Activated T-helper 1 cell treated with anti-CD3 and anti-CD28 coated beads, Interleukin-12 subunit alpha, Interleukin-12 subunit beta, Interleukin-2, Interleukin-4 antibody, amounts not matched to agents 30 ng/mL and 10 ng/mL and 1 ng/mL, durations not matched to agents 14 hours and 24 hours and 36 hours (primary cell): ENCODE data around the gene SPRR2B. TPM values are rescaled to one million over a fixed set of nuclear protein-coding genes. Genes with fewer than 3 reads are reported as not detected.
"Not testable (repeated sequence)": the region's sequence is repeated elsewhere in the genome, so short reads cannot be mapped to it uniquely, and the experiment has no call there.

ENCODE experiments used
- DNase-seq: peaks from one replicate; pipeline ENCODE4 v3.0.0; 2021; ENCODE audit warnings: low spot score
- H3K27ac Mint-ChIP-seq: one replicate; pipeline ENCODE4 v1.8.0; 2021; ENCODE audit warnings: mild to moderate bottlenecking, mixed read lengths
- H3K27me3 Mint-ChIP-seq: one replicate; pipeline ENCODE4 v1.8.0; 2022; ENCODE audit warnings: mild to moderate bottlenecking, moderate library complexity, mixed read lengths; ENCODE audit not compliant: insufficient read depth
- H3K36me3 Mint-ChIP-seq: one replicate; pipeline ENCODE4 v1.8.0; 2021; ENCODE audit warnings: low read depth, mixed read lengths
- H3K4me1 Mint-ChIP-seq: one replicate; pipeline ENCODE4 v1.8.0; 2021; ENCODE audit warnings: low read depth, mixed read lengths
- H3K4me3 Mint-ChIP-seq: one replicate; pipeline ENCODE4 v1.8.0; 2021; ENCODE audit warnings: mild to moderate bottlenecking, moderate library complexity, mixed read lengths
- H3K9me3 Mint-ChIP-seq: one replicate; pipeline ENCODE4 v1.8.0; 2021; ENCODE audit warnings: mixed read lengths
- intact Hi-C: fragments of 100-400 bp; cut with micrococcal nuclease; formaldehyde crosslinking; loops from one replicate; pipeline ENCODE4 v1.15.1; 2024
- total RNA-seq: library from RNA; stranded (reverse); gene quantifications from 2 replicates; pipeline ENCODE4 v1.2.3, GENCODE V29; 2022

The SPRR2B gene
- not detected in 2 replicates for total RNA-seq

DNA sequence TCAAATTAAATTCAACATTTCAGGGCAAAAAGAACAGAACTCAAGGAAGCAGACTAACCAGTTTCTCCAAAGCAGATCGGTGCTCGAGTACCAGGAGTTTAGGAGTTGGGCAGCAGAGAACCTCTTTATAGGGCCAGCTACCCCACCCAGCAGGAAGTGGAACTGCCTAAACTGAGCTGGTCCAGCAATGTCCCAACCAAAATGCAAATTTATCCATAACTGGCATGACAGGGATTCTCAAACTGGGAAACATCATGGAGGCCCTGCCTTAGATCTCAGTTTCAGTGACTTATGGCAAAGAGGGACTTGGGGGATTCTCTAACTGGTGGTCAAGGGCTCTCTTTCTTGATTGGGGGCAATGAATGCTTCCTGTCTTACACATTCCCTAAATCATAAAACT is at the start of gene SPRR2B:
Gene SPRR2B, minus strand, starts transcription at position 101 of the 400 bp plus-strand sequence. CDS start 772 bp downstream, outside the sequence.
- intact Hi-C loops, result no loop called here
- DNase-seq, result no peak
- peaks cover 11% of the 10 kb centered on the region for H3K27me3 Mint-ChIP-seq
- no peaks in the 10 kb centered on the region for H3K36me3 Mint-ChIP-seq
- H3K27ac Mint-ChIP-seq, result no peak within 1 kb of the TSS
- H3K9me3 Mint-ChIP-seq, result no peaks in the 10 kb centered on the region
- no peaks in the 10 kb centered on the region for H3K4me1 Mint-ChIP-seq
- H3K4me3 Mint-ChIP-seq, result no peak within 1 kb of the TSS

DNA sequence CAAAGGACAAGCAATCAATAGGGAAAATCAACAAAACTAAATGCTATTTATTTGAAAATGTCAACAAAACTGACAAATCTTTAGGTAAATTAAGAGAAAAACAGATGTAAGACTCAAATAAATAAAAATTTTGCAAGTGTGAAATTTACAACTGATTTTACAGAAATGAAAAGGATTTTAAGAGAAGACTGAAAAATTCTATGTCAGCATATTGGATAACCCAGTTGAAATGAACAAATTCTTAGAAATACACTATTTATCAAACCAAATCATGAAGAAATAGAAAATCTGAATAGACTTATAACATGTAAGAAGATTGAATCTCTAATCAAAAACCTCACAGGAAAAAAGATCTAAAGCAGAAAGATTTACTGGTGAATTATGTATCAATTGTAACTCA is 49.5 kb upstream of the SPRR2B start:
- no peaks in the 10 kb centered on the region for H3K36me3 Mint-ChIP-seq
- intact Hi-C loops, result no loop called here
- no peak for DNase-seq
- H3K27me3 Mint-ChIP-seq, result peaks cover 12% of the 10 kb centered on the region
- no peaks in the 10 kb centered on the region for H3K4me1 Mint-ChIP-seq
- H3K27ac Mint-ChIP-seq, result no peak overlapping the region
- H3K9me3 Mint-ChIP-seq, result no peaks in the 10 kb centered on the region
- no peak overlapping the region for H3K4me3 Mint-ChIP-seq

DNA sequence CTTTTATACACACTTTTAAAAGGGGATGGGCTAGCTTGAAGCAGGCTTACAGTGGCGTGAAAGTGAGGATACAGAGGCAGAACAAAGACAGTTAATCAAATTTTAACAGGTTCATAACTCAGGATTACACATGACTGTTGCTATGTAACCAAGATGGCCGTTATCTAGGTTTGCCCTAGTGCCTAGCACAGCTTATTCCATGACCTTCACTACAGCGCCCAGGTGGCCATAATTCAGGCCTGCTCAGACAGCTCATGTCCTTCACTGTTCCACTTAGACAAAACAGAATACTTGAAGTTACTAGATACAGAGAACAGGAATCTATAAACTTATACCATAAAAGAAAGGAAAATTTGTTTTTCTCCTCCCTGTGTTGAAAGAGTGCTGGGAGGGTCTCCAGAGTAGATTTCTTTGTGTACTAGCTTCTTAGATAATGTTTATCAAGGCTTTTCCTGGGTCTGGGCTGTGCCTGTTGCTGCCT is 48.1 kb upstream of the SPRR2B start:
- Mint-ChIP-seq H3K36me3 (no peaks in the 10 kb centered on the region), H3K4me1 (no peaks in the 10 kb centered on the region), H3K27ac (no peak overlapping the region), H3K9me3 (no peaks in the 10 kb centered on the region), H3K27me3 (peaks cover 14% of the 10 kb centered on the region), H3K4me3 (no peak overlapping the region)
- intact Hi-C loops, result no loop called here
- DNase-seq, result no peak

DNA sequence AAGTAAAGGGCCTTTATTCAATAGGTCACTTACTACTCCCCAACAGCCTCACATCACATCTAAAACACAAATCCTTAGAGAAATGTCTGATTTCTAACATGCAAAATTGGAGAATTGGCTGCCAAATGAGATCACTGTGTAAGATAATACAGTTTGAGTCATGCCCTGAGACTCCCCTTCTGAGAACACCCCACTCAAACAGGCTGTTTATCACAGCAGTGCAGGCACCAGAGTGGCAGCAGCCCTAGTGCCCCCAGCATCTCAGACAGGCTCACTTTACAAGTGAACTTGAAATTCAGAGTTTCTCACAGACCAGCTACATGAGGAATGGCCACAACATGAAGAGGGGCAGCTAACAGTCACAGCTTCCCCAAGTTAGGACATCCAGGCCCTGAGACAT is 43.9 kb upstream of the SPRR2B start:
- H3K9me3 Mint-ChIP-seq, H3K4me3 Mint-ChIP-seq, H3K4me1 Mint-ChIP-seq, intact Hi-C loops, H3K36me3 Mint-ChIP-seq, DNase-seq, H3K27ac Mint-ChIP-seq, H3K27me3 Mint-ChIP-seq: not testable (repeated sequence)

DNA sequence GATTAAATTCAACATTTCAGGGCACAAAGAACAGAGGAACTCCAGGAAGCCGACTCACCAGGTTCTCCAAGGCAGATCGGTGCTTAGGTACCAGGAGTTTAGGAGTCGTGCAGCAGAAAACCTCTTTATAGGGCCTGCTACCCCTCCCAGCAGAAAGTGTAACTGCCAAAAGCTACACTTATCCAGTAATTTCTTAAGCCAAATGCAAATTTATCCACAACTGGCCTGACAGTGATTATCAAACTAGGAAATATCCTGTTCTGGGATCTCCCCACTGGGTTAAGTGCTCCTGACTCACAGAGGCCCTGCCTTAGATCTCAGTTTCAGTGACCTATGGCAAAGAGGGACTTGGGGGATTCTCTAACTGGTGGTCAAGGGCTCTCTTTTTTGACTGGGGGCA is 42.0 kb upstream of the SPRR2B start, which contains the start of gene SPRR2F:
Gene SPRR2F, minus strand, starts transcription at position 101 of the 400 bp plus-strand sequence. CDS start 783 bp downstream, outside the sequence.
- Mint-ChIP-seq H3K9me3 (no peaks in the 10 kb centered on the region), H3K36me3 (no peaks in the 10 kb centered on the region), H3K4me3 (no peak within 1 kb of the TSS), H3K27me3 (peaks cover 5% of the 10 kb centered on the region), H3K27ac (no peak within 1 kb of the TSS), H3K4me1 (no peaks in the 10 kb centered on the region)
- intact Hi-C loops, result no loop called here
- no peak for DNase-seq

DNA sequence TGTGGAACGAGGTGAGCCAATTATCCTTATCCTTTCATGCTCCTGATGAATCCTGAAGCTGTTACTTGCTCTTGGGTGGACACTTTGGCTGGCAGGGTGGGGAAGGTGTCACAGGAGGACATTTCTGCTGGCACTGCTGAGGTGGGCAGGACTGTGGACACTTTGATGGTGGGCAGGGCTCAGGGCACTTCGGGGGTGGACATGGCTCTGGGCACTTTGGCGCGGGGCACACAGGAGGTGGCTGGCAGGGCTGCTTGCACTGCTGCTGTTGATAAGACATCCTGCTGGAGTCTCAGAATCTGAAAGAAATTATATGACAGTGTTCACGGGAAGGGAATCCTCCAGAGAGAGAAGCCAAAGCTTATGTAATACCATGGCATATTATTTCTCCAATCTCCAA is 41.0 kb upstream of the SPRR2B start:
- DNase-seq, H3K4me1 Mint-ChIP-seq, H3K9me3 Mint-ChIP-seq, H3K27me3 Mint-ChIP-seq, H3K36me3 Mint-ChIP-seq, H3K27ac Mint-ChIP-seq, intact Hi-C loops, H3K4me3 Mint-ChIP-seq: not testable (repeated sequence)

DNA sequence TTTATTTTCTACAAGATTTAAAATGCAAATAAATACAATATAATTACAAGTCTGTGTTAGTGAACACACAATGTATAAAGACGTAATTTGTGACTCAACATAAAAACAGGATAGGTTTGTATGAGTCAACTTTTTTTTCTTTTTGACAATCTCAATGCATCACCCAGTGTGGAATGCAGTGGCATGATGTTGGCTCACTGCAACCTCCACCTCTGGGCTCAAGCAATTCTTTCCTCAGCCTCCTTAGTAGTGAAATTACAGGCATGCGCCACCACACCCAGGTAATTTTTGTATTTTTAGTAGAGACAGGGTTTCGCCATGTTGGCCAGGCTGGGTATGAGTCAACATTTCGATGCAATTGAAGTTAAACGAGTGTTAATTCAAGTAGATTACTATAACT is 28.8 kb upstream of the SPRR2B start:
- H3K4me3 Mint-ChIP-seq, result no peak overlapping the region
- intact Hi-C loops, result no loop called here
- no peaks in the 10 kb centered on the region for H3K36me3 Mint-ChIP-seq
- peaks cover 2% of the 10 kb centered on the region for H3K27me3 Mint-ChIP-seq
- DNase-seq, result no peak
- no peak overlapping the region for H3K27ac Mint-ChIP-seq
- no peaks in the 10 kb centered on the region for H3K4me1 Mint-ChIP-seq
- H3K9me3 Mint-ChIP-seq, result no peaks in the 10 kb centered on the region

DNA sequence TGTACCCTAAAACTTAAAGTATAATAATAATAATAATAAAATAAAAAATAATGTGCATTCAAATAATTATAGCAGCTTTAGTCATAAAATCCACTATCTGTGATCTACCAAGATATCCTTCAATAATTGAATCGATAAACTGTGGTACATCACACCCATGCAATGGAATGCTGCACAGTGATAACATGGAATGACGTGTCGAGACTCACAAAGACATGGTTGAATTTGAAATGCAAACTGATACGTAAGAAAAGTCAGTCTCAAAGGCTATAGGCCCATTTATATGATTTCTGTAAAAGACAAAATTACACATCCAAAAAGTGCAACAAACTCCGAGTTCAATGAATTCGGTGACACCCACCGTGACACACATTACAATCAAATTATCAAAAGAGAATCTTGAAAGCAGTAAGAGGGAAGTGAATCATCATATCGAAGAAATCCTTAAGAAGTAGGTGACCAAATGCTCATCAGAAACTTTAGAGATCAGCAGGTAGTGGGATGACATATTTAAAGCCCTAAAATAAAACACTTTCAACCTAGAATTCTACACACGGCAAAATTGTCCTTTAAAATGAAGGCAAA is 28.1 kb upstream of the SPRR2B start:
- no peaks in the 10 kb centered on the region for H3K36me3 Mint-ChIP-seq
- intact Hi-C loops, result no loop called here
- no peak overlapping the region for H3K27ac Mint-ChIP-seq
- H3K27me3 Mint-ChIP-seq, result no peaks in the 10 kb centered on the region
- DNase-seq, result no peak
- H3K9me3 Mint-ChIP-seq, result no peaks in the 10 kb centered on the region
- no peaks in the 10 kb centered on the region for H3K4me1 Mint-ChIP-seq
- no peak overlapping the region for H3K4me3 Mint-ChIP-seq

DNA sequence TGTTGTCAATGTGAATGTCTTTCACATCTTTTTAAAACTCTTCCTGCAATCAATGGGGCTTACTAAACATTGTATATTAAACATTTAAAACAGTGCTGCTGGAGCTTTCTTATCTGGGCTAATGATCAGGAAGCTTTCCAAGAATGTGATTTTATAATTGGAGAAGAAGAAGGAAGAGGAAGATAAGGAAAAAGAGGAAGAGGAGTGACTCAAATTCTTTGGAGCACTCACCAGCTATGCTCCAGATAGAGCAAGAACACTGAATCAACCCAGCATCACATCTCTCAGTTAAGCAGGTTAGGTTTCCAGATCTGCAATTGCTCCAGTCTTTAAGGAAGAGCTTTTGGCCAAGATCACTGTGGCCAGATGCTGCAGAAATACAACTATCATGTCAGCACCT is 24.4 kb upstream of the SPRR2B start:
- Mint-ChIP-seq H3K4me3 (no peak overlapping the region), H3K27ac (no peak overlapping the region), H3K4me1 (no peaks in the 10 kb centered on the region), H3K9me3 (no peaks in the 10 kb centered on the region), H3K27me3 (peaks cover 2% of the 10 kb centered on the region), H3K36me3 (no peaks in the 10 kb centered on the region)
- no peak for DNase-seq
- intact Hi-C loops, result no loop called here

DNA sequence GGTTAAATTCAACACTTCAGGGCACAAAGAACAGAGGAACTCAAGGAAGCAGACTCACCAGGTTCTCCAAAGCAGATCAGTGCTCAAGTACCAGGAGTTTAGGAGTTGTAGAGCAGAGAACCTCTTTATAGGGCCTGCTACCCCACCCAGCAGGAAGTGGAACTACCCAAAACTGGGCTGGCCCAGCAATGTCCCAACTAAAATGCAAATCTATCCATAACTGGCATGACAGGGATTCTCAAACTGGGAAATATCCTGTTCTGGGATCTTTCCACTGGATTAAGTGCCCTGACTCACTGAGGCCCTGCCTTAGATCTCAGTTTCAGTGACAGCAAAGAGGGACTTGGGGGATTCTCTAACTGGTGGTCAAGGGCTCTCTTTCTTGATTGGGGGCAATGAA is 23.0 kb upstream of the SPRR2B start, which contains the start of gene SPRR2E:
Gene SPRR2E, minus strand, starts transcription at position 101 of the 400 bp plus-strand sequence. CDS start 775 bp downstream, outside the sequence.
- H3K9me3 Mint-ChIP-seq, result no peaks in the 10 kb centered on the region
- no peak within 1 kb of the TSS for H3K27ac Mint-ChIP-seq
- intact Hi-C loops, result no loop called here
- no peak within 1 kb of the TSS for H3K4me3 Mint-ChIP-seq
- H3K27me3 Mint-ChIP-seq, result peaks cover 2% of the 10 kb centered on the region
- H3K36me3 Mint-ChIP-seq, result no peaks in the 10 kb centered on the region
- H3K4me1 Mint-ChIP-seq, result no peaks in the 10 kb centered on the region
- no peak for DNase-seq

DNA sequence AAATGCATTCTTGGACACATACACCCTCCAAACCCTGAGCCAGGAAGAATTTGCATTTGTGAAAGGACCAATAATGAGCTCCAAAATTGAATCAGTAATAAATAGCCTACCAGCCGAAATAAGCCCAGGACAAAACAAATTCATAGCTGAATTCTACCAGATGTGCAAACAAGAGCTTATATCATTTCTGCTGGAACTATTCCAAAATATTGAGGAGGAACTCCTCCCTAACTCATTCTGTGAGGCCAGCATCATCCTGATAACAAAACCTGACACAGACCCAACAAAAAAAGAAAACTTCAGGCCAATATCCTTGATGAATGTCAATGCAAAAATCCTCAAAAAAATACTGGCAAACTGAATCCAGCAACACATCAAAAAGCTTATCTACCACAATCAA is 16.2 kb upstream of the SPRR2B start:
- intact Hi-C loops, result no loop called here
- H3K36me3 Mint-ChIP-seq, result no peaks in the 10 kb centered on the region
- DNase-seq, result no peak
- no peak overlapping the region for H3K27ac Mint-ChIP-seq
- no peaks in the 10 kb centered on the region for H3K4me1 Mint-ChIP-seq
- no peak overlapping the region for H3K4me3 Mint-ChIP-seq
- H3K27me3 Mint-ChIP-seq, result peaks cover 3% of the 10 kb centered on the region
- no peaks in the 10 kb centered on the region for H3K9me3 Mint-ChIP-seq

DNA sequence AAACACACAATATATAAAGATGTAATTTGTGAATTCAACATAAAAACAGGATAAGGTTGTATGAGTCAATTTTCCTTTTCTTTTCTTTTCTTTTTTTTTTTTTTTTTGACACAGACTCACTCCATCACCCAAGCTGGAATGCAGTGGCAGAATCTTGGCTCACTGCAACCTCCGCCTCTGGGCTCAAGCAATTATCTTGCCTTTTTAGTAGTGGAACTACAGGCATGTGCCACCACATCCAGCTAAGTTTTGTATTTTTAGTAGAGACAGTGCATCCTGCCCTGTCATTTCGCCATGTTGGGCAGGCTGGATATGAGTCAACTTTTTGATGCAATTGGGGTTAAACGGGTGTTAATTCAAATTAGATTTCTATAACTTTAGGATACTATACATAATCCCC is 10.3 kb upstream of the SPRR2B start:
- Mint-ChIP-seq H3K27me3 (no peaks in the 10 kb centered on the region), H3K36me3 (no peaks in the 10 kb centered on the region), H3K4me3 (no peak overlapping the region), H3K9me3 (no peaks in the 10 kb centered on the region), H3K4me1 (no peaks in the 10 kb centered on the region), H3K27ac (no peak overlapping the region)
- intact Hi-C loops, result no loop called here
- no peak for DNase-seq

DNA sequence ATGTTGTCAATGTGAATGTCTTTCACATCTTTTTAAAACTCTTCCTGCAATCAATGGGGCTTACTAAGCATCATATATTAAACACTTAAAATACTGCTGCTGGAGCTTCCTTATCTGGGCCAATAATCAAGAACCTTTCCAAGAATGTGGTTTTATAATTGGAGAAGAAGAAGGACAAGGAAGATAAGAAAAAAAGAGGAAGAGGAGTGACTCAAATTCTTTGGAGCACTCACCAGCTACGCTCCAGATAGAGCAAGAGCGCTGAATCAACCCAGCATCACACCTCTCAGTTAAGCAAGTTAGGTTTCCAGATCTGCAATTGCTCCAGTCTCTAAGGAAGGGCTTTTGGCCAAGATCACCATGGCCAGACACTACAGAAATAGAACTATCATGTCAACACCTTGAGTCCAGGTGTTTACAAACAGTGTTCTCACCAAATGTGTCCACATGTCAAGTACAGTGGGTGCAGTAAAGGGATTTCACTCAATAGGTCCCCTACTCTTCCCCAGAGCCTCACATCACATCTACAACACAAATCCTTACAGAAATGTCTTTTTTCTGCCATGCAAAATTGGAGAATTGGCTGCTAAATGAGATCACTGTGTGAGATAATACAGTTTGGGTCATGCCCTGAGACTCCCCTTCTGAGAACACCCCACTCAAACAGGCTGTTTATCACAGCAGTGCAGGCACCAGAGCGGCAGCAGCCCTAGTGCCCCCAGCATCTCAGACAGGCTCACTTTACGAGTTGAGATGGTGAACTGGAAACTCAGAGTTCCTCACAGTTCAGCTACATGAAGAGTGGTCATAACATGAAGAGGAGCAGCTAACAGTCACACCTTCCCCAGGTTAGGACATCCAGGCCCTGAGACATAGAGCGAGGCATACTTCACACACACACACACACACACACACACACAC is 1.7 kb upstream of the SPRR2B start:
- peaks cover 8% of the 10 kb centered on the region for H3K27me3 Mint-ChIP-seq
- no peak for DNase-seq
- no peaks in the 10 kb centered on the region for H3K36me3 Mint-ChIP-seq
- no peaks in the 10 kb centered on the region for H3K9me3 Mint-ChIP-seq
- intact Hi-C loops, result no loop called here
- no peak overlapping the region for H3K4me3 Mint-ChIP-seq
- H3K4me1 Mint-ChIP-seq, result no peaks in the 10 kb centered on the region
- H3K27ac Mint-ChIP-seq, result no peak overlapping the region
